Liver (tissue), 9 donors: ENCODE measurements around the gene MGAT5. TPM values are rescaled to one million over a fixed set of nuclear protein-coding genes. Genes with fewer than 3 reads are reported as not detected.

Experiments
- DNase-seq: peaks from one replicate; pipeline ENCODE4 v3.0.0-alpha.2; 2017; ENCODE audit warnings: low spot score
- H3K27ac ChIP-seq, 2 donors: one replicate each; pipeline ENCODE4 v1.7.0; 2013; ENCODE audit warnings: inconsistent platforms in 2 of 2, low read length in 2 of 2, control low read depth in 1 of 2, low read depth in 1 of 2, mild to moderate bottlenecking in 1 of 2
- H3K27me3 ChIP-seq, 4 donors: one replicate each; pipeline versions ENCODE4 v1.6.1 to v1.7.0; 2013; ENCODE audit warnings: low read length in 3 of 4, inconsistent platforms in 1 of 4, mild to moderate bottlenecking in 1 of 4, moderate library complexity in 1 of 4; ENCODE audit not compliant: control insufficient read depth in 4 of 4, insufficient read depth in 4 of 4
- H3K36me3 ChIP-seq, 4 donors: one replicate each; pipeline versions ENCODE4 v1.6.1 to v1.7.0; 2013; ENCODE audit warnings: low read length in 3 of 4, mild to moderate bottlenecking in 3 of 4, low read depth in 1 of 4, moderate library complexity in 1 of 4; ENCODE audit not compliant: control insufficient read depth in 4 of 4, insufficient read depth in 3 of 4
- H3K4me1 ChIP-seq, 4 donors: one replicate each; pipeline versions ENCODE4 v1.6.1 to v1.7.0; 2013; ENCODE audit warnings: low read length in 3 of 4, mild to moderate bottlenecking in 3 of 4, moderate library complexity in 1 of 4; ENCODE audit not compliant: control insufficient read depth in 4 of 4, insufficient read depth in 4 of 4
- H3K4me3 ChIP-seq, 3 donors: one replicate each; pipeline versions ENCODE4 v1.6.1 to v1.7.0; 2013; ENCODE audit warnings: low read length in 3 of 3, control low read depth in 1 of 3, low read depth in 1 of 3, mild to moderate bottlenecking in 1 of 3
- H3K9ac ChIP-seq, 2 donors: one replicate each; pipeline ENCODE4 v1.7.0; 2013; ENCODE audit warnings: low read length in 2 of 2, mild to moderate bottlenecking in 2 of 2, moderate library complexity in 2 of 2, control low read depth in 1 of 2, low read depth in 1 of 2
- H3K9me3 ChIP-seq, 4 donors: one replicate each; pipeline versions ENCODE4 v1.6.1 to v1.7.0; 2013; ENCODE audit warnings: low read length in 3 of 4; ENCODE audit not compliant: control insufficient read depth in 4 of 4
- CTCF ChIP-seq: fragments of 150-350 bp; IDR thresholded peaks from 2 replicates; pipeline ENCODE4 v1.5.1; 2017; ENCODE audit warnings: improper control_type of control experiment, low read depth, low read length; ENCODE audit not compliant: missing input control
- EGR1 ChIP-seq, 2 donors: IDR thresholded peaks; 2 replicates each; pipeline ENCODE4 v1.6.1; 2016 to 2018; ENCODE audit warnings: antibody characterized with exemption in 2 of 2, low read depth in 2 of 2
- FOXA1 ChIP-seq: IDR thresholded peaks from 2 replicates; pipeline ENCODE4 v1.6.1; 2016; ENCODE audit warnings: antibody characterized with exemption
- FOXA2 ChIP-seq: IDR thresholded peaks from 2 replicates; pipeline ENCODE4 v1.6.1; 2016; ENCODE audit warnings: antibody characterized with exemption
- GABPA ChIP-seq, 2 donors: IDR thresholded peaks in 1 of 2; conservative IDR thresholded peaks in 1 of 2; 2 replicates each; pipeline ENCODE4 v1.6.1; 2016; ENCODE audit warnings: antibody characterized with exemption in 2 of 2, mild to moderate bottlenecking in 1 of 2, moderate library complexity in 1 of 2
- HNF4A ChIP-seq, 2 donors: conservative IDR thresholded peaks; 2 replicates each; pipeline ENCODE4 v1.6.1; 2016; ENCODE audit warnings: antibody characterized with exemption in 2 of 2, mild to moderate bottlenecking in 2 of 2
- HNF4G ChIP-seq: IDR thresholded peaks from 2 replicates; pipeline ENCODE4 v1.6.1; 2016; ENCODE audit warnings: antibody characterized with exemption
- JUND ChIP-seq, 2 donors: IDR thresholded peaks; 2 replicates each; pipeline ENCODE4 v1.6.1; 2016; ENCODE audit warnings: antibody characterized with exemption in 2 of 2
- MAX ChIP-seq: IDR thresholded peaks from 2 replicates; pipeline ENCODE4 v1.6.1; 2016; ENCODE audit warnings: antibody characterized with exemption
- NR2F2 ChIP-seq: IDR thresholded peaks from 2 replicates; pipeline ENCODE4 v1.6.1; 2016; ENCODE audit warnings: antibody characterized with exemption
- RAD21 ChIP-seq, 2 donors: IDR thresholded peaks; 2 replicates each; pipeline ENCODE4 v1.6.1; 2016; ENCODE audit warnings: antibody characterized with exemption in 2 of 2, mild to moderate bottlenecking in 2 of 2
- RXRA ChIP-seq, 2 donors: IDR thresholded peaks; 2 replicates each; pipeline ENCODE4 v1.6.1; 2017 to 2018; ENCODE audit warnings: antibody characterized with exemption in 2 of 2, mild to moderate bottlenecking in 1 of 2
- SP1 ChIP-seq: IDR thresholded peaks from 2 replicates; pipeline ENCODE4 v1.6.1; 2018; ENCODE audit warnings: antibody characterized with exemption, mild to moderate bottlenecking
- TAF1 ChIP-seq: conservative IDR thresholded peaks from 2 replicates; pipeline ENCODE4 v1.6.1; 2016; ENCODE audit warnings: antibody characterized with exemption, mild to moderate bottlenecking
- YY1 ChIP-seq: IDR thresholded peaks from 2 replicates; pipeline ENCODE4 v1.6.1; 2016; ENCODE audit warnings: antibody characterized with exemption, mild to moderate bottlenecking
- WGBS: extraction: QIAGEN DNeasy Blood & Tissue Kit; methylation state at CpG from one replicate; pipeline ENCODE4 v1.1.7; 2013; 5-methylcytosine and 5-hydroxymethylcytosine counted together
- polyA plus RNA-seq, 2 donors: library from polyadenylated mRNA; stranded (reverse) in 1 of 2; unstranded in 1 of 2; fragments of 200-250 nt in 1 of 2; fragments of >200 nt in 1 of 2; fragmentation: Nextera tagmentation in 1 of 2; extraction: Ambion mirVana in 1 of 2; gene quantifications; one replicate each; pipeline versions ENCODE4 v1.2.1 to v1.2.3, GENCODE V29; 2013 to 2015
- total RNA-seq, 2 donors: library from RNA; depleted of rRNA; stranded (reverse); fragments of >200 nt; gene quantifications; one replicate each; pipeline ENCODE4 v1.2.3, GENCODE V29; 2014
- TF ChIP-seq, protein P1 (sequence below): IDR thresholded peaks from 2 replicates; pipeline ENCODE4 v1.6.1; 2016; ENCODE audit warnings: antibody characterized with exemption, mild to moderate bottlenecking
- TF ChIP-seq, protein P2 (sequence below): IDR thresholded peaks from 2 replicates; pipeline ENCODE4 v1.6.1; 2016; ENCODE audit warnings: antibody characterized with exemption
- TF ChIP-seq, protein P3 (sequence below): IDR thresholded peaks from 2 replicates; pipeline ENCODE4 v1.6.1; 2016; ENCODE audit warnings: antibody characterized with exemption
- donor health status: healthy.
- donor health status: healthy.
- donor health status: healthy.
- donor health status: healthy.
- donor health status: healthy.

The MGAT5 gene
- total and polyA plus RNA-seq, 4 donors = 1.8 to 12.7 (median 5.6) TPM

GRCh38 chr2:134288814-134289213 lies 34.9 kb downstream of the MGAT5 start:
- H3K9me3 ChIP-seq = no peaks in the 10 kb centered on the region
- no peak overlapping the region for H3K27ac ChIP-seq
- TF ChIP-seq HNF4G = no peak
- TF ChIP-seq JUND (IDR thresholded peaks at IDR 0.05) = no peak
- TF ChIP-seq MAX = no peak
- TF ChIP-seq RXRA (IDR thresholded peaks at IDR 0.05) = no peak
- TF ChIP-seq, protein P1, sequence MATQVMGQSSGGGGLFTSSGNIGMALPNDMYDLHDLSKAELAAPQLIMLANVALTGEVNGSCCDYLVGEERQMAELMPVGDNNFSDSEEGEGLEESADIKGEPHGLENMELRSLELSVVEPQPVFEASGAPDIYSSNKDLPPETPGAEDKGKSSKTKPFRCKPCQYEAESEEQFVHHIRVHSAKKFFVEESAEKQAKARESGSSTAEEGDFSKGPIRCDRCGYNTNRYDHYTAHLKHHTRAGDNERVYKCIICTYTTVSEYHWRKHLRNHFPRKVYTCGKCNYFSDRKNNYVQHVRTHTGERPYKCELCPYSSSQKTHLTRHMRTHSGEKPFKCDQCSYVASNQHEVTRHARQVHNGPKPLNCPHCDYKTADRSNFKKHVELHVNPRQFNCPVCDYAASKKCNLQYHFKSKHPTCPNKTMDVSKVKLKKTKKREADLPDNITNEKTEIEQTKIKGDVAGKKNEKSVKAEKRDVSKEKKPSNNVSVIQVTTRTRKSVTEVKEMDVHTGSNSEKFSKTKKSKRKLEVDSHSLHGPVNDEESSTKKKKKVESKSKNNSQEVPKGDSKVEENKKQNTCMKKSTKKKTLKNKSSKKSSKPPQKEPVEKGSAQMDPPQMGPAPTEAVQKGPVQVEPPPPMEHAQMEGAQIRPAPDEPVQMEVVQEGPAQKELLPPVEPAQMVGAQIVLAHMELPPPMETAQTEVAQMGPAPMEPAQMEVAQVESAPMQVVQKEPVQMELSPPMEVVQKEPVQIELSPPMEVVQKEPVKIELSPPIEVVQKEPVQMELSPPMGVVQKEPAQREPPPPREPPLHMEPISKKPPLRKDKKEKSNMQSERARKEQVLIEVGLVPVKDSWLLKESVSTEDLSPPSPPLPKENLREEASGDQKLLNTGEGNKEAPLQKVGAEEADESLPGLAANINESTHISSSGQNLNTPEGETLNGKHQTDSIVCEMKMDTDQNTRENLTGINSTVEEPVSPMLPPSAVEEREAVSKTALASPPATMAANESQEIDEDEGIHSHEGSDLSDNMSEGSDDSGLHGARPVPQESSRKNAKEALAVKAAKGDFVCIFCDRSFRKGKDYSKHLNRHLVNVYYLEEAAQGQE = no peak
- no peak for TF ChIP-seq FOXA2
- TF ChIP-seq, protein P2, sequence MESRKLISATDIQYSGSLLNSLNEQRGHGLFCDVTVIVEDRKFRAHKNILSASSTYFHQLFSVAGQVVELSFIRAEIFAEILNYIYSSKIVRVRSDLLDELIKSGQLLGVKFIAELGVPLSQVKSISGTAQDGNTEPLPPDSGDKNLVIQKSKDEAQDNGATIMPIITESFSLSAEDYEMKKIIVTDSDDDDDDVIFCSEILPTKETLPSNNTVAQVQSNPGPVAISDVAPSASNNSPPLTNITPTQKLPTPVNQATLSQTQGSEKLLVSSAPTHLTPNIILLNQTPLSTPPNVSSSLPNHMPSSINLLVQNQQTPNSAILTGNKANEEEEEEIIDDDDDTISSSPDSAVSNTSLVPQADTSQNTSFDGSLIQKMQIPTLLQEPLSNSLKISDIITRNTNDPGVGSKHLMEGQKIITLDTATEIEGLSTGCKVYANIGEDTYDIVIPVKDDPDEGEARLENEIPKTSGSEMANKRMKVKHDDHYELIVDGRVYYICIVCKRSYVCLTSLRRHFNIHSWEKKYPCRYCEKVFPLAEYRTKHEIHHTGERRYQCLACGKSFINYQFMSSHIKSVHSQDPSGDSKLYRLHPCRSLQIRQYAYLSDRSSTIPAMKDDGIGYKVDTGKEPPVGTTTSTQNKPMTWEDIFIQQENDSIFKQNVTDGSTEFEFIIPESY = no peak
- TF ChIP-seq EGR1 (IDR thresholded peaks at IDR 0.05; ENCODE audit: low read depth in 2 of 2) = no peak
- no peak for TF ChIP-seq TAF1
- TF ChIP-seq RAD21 (IDR thresholded peaks at IDR 0.05) = no peak
- no peak for TF ChIP-seq CTCF
- TF ChIP-seq YY1 = no peak
- TF ChIP-seq, protein P3, sequence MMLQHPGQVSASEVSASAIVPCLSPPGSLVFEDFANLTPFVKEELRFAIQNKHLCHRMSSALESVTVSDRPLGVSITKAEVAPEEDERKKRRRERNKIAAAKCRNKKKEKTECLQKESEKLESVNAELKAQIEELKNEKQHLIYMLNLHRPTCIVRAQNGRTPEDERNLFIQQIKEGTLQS = no peak
- no peak for TF ChIP-seq FOXA1
- no peak for TF ChIP-seq HNF4A (conservative IDR thresholded peaks at IDR 0.05)
- no peak for TF ChIP-seq NR2F2
- no peak for TF ChIP-seq GABPA (IDR thresholded peaks at IDR 0.05 in 1 of 2, conservative IDR thresholded peaks at IDR 0.05 in 1 of 2)
- no peak for TF ChIP-seq SP1
- no peaks in the 10 kb centered on the region for H3K36me3 ChIP-seq
- no peaks in the 10 kb centered on the region for H3K4me1 ChIP-seq
- 96% methylated on average over 3 of the region's 3 CpGs for WGBS
- no peak overlapping the region for H3K9ac ChIP-seq
- no peak overlapping the region for H3K4me3 ChIP-seq
- no peak for DNase-seq
- no peaks in the 10 kb centered on the region for H3K27me3 ChIP-seq

DNA sequence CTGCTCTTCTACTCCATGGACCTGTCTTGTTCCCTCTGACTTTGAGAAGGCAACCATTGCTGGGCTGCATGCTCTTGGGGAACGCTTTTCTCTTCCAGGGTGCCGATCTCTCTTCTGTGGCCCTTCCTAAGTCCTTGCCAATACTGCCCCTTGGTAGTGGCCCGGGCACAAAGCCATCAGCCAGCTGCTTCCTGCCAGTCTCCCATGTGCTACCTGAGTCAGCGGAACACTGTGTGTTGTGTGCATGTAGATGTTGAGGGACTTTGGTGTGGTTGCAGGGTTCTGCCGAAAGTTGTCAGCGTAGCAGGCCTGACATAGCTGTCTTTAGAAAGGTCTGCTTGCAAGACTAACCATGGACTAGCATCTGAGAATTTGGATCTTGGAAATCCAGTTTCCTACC lies 35.4 kb downstream of the MGAT5 start:
- H3K9me3 ChIP-seq = no peaks in the 10 kb centered on the region
- H3K36me3 ChIP-seq = no peaks in the 10 kb centered on the region
- H3K27me3 ChIP-seq = no peaks in the 10 kb centered on the region
- DNase-seq = no peak
- no peak for TF ChIP-seq MAX
- no peak for TF ChIP-seq JUND (IDR thresholded peaks at IDR 0.05)
- TF ChIP-seq HNF4G = no peak
- TF ChIP-seq, protein P2 = no peak
- TF ChIP-seq YY1 = no peak
- TF ChIP-seq NR2F2 = no peak
- no peak for TF ChIP-seq FOXA2
- TF ChIP-seq, protein P1 = no peak
- no peak for TF ChIP-seq EGR1 (IDR thresholded peaks at IDR 0.05; ENCODE audit: low read depth in 2 of 2)
- no peak overlapping the region for H3K27ac ChIP-seq
- H3K4me1 ChIP-seq = no peaks in the 10 kb centered on the region
- no peak overlapping the region for H3K4me3 ChIP-seq
- 94% methylated on average over 6 of the region's 6 CpGs for WGBS
- H3K9ac ChIP-seq = no peak overlapping the region
